ENCODE results near the gene SCUBE3.

- no peak for TF ChIP-seq POLR2A (IDR thresholded peaks at IDR 0.05)
- no peak for TF ChIP-seq CTCF (IDR thresholded peaks at IDR 0.05)
- no peak for TF ChIP-seq POLR2AphosphoS5 (IDR thresholded peaks at IDR 0.05)
- TF ChIP-seq EP300 (IDR thresholded peaks at IDR 0.05), result no peak
Measured at GRCh38 chr6:35264550-35265274, 51.0 kb downstream of the SCUBE3 start.
